T-helper 1 cell (primary cell): ENCODE data around the gene CERK.
A peak's percentile ranks its signal among the peaks of the same experiment; 100 is the strongest.

Experiments used
- DNase-seq, 5 donors: peaks; one replicate each; pipeline ENCODE4 v3.0.0-alpha.2; 2012 to 2020

Gene CERK

DNA sequence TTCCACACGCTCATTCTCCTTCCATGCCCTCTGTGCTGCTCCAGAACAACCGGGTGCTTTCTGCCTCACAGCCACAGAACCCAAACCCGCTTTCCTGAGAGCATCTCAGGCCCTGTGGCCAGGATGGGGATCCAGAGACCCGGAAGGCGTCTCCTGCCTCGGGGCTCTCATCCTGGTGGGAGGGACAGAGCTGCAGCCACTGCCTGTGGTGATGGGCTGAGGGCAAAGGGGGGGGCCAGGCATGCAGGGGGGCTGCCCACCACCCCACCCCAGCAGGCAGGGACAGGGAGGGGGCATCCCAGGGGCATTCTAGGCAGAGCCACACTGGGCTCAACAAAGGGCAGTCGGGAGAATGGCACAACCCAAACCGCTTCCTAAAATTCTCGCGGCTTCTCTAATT lies 41.4 kb downstream of the CERK start:
- no peak for DNase-seq

DNA sequence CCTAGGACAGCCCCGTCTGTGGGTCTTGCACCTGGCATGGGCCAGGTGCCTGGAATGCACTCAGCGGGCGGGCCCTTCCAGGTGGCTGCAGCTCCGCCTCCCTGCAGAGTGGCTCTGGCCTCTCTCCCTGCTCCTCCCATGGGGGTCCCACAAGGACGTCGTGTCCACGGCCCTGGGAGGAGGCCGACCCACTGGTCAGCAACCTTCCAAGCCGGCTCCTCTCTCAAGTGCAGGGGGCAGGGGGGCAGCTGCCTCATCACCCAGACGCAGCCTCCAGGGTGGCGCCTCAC lies 41.9 kb downstream of the CERK start:
- no peak for DNase-seq

DNA sequence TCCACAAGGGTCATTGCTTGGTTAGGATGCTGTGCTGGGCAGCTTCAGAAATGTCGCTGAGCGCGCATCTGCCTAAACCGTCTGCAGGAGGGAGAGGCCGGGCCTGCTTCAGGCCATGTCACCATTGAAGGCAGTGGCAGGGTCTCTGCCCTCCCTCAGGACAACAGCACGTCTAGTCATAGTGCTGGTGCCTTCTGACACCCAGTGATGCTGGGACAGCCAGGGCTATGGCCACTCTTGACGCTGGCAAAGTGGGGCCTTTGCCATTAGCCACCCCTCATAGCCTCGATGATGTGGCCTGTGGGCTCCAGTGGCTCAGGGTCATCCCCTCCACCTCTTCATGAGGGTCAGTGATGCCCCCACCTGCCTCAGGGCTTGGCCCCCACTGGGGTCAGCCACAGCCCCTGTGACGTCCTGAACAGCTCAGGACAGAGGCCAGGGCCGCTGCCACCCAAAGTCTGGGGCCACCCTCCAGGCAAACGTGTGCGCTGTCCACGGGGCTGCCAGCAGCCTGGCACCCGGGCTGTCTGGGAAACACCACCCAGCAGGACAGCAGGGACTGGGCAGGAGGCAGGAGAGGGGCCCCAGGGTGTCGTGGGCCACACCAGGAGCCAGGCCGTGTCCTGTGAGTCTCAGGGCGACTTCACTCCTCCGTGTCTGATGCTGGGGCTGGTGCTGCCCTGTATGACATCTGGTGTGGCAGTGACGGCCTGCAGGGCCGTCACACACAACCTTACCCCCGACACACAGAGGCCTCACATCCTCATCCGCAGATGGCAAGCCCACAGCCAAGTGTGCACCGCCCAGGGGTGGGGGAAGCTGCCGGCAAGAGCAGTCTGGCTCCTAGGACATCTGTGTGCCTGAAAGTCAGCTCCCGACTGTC lies 42.5 kb downstream of the CERK start:
- no peak for DNase-seq

- no peak for DNase-seq
Measured at GRCh38 chr22:46694416-46695170, 43.5 kb downstream of the CERK start.

DNA sequence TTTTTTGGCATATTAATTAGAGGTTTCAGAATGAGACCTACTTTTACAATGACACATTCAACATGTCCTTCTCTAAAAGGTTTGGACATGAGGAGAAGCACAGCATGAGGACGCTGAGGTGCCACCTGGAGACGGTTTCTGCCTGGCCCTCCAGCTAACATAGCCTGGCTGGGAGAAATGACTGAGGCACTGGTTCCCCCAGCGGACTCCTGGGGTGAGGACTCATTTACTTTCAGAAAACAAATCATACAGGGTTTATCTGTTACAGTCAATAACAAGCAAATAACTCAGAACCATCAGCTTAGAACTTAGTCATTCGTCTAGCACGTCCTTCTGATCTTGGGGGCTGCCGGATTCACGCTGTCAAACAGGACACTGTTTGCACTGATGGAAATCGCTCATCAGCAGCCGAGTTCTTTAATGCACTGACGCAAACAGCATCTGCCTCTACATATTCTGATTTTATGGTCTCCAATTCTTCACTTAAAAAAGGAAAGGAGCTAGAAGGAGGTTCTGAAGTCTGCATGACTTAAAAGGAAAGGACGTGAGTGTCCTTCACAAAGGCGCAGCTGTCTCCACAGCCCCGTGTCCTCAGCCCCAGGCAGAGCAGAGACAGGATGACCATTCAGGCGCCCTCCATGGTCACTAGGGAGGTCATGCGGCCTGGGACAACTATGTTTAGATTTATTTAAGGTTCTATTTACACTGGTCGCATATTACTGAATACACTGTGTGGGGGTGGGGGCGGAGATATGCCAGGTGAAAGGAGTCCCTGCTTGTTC lies 44.2 kb downstream of the CERK start:
- no peak for DNase-seq

- no peak for DNase-seq
Measured at GRCh38 chr22:46691571-46691970, 46.5 kb downstream of the CERK start.

GRCh38 chr22:46690146-46690545 lies 47.9 kb downstream of the CERK start:
- no peak for DNase-seq

GRCh38 chr22:46688949-46689348 lies 49.1 kb downstream of the CERK start:
- no peak for DNase-seq

DNA sequence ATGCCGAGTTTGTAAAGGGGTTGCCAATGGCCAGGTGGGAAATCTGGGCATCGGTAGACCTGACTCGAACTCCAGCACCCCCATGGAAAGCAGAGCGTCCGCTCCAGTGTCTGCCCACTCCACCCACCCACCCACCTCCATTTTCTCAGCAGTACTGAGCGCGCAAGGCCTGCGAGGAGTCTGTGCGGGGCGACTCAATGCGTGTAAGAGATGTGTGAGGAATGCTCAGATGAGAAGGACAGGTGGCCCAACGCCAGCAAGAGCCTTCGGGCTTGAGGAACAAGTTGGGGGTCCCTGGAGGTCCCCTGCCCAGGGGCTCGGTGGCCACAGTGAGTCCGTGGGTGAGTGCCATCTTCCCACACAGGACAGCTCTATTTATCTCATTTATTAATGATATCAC lies 50.6 kb downstream of the CERK start:
- DNase-seq, result no peak

DNA sequence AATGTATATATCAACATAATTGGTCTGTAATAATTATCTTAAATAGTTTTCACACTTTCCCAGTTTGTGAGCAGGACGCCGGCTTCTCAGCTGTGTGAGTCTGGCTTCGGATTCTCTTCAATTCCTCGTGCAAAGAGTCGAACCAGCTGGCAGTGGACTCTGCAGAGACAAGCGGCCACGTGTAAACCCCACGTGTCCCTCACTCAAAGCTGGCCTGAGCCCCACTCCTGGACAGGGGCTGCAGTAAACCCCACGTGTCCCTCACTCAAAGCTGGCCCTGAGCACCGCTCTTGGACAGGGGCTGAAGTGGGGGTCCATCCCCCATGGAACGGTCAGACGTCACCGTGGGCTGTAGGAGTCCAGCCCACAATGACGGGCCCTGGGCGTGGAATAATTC lies 51.0 kb downstream of the CERK start:
- DNase-seq, result no peak

DNA sequence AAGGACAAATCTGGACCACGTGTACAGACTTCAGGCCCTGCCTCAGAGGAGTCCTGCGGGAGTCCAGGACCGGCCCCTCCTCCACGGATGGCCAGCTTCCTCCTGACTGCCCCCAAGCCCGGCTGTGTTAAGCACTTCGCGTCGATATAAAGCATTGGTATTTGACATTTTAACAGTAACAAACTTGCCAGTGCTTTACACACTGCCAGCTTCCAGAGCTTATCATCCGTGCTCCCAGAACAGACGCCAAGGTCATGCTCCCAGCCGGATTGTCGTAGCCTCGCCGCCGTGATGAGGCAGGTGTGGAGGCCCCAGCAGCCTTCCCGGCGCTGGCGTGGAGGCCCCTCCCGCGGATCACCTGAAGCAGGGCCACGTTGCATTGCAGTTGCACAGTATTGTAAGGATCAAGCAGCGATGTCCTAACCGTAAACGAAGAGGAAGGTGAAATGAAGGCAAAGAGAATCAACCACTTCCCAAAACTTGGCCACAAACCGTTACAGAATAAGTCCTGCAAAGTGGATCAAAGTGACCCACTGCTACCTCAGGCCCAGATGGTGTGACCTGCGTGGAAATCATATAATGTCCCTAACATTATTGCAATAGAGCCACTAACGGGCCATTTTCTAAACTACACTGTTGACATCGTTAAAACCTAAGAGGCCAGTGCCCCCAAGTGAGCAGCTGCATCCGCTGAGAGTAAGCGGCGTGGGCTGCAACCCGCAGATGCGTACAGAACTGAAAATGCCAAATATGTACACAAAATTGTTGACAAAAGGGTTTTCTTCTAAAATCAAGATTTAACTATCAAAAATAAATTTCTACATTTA lies 51.6 kb downstream of the CERK start:
- no peak for DNase-seq

DNA sequence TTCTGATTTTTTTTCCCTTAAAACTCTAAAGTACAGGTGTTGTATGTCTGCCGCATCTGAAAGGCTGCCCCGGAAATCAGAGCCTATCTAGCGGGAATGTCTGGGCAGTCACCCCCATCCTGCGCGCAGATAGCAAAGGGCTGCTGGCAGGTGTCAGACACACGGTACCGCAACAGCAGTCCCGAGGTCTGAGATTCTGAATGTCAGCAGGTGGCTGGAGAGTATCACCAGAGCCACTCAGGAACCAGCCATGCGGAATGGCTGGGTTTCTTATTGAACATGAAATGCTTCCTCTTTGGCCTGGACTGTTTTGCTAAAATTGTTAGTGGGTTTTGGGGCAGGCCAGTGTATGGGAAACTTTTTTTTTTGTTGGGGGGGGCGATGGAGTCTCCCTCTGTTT lies 53.3 kb downstream of the CERK start:
- DNase-seq, result no peak

- no peak for DNase-seq
Measured at GRCh38 chr22:46682011-46682731, 55.9 kb downstream of the CERK start.

DNA sequence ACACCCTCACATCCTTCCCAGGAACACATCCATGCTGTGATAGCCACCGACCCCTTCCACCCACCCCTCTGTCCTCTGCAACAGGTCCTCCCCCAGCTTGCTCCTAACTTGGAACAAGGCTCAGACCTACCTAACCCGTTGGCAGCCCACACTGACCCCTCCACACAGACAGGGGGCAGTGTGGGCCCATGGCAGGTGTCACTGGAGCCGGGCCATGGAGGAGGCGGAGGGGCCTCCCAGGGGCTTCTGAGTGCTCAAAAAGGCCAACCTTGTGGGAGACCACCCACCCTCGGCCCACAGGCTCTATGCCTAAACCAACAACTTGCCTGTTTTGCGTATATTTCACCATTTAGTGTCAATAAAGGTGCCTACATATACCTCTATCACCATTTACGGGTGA lies 57.0 kb downstream of the CERK start:
- peak in 1 of 5 donors; percentile 35 for DNase-seq

- DNase-seq, result no peak
Measured at GRCh38 chr22:46679706-46680269, 58.3 kb downstream of the CERK start.

- no peak for DNase-seq
Measured at GRCh38 chr22:46678785-46679700, 59.0 kb downstream of the CERK start.

DNA sequence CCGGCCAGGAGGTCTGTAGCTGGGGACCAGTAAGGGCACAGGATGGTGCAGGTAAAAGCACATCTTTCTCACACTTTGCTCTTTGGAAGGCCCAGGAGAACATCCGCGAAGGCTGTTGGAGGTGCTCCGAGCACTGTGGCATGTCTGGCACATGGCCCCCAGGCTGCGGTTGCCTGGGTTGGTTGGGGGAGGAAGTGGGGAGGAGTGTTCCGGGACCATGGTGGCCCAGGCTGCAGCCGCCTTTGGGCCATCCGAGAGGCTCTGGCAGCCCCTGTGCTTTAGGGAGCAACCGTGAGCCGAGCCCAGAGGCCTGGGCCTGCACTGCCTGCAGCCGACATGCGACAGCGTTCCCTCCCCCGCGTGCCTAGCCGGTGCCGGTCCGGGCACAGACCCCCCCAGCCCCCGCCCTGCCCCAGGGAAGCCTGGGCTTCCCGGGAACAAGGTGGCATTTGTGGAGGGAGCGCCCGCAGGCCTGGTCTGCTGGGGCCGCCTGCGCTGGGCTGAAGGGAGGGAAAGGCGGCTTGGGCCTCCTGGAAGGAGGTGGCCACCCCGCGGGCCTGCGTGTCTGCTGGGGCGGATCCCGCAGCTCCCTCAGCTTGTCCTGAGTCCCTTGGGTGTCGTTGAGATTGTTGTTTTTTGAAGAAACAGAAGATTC lies 59.9 kb downstream of the CERK start:
- no peak for DNase-seq

- DNase-seq, result no peak
Measured at GRCh38 chr22:46677323-46678002, 60.6 kb downstream of the CERK start.

DNA sequence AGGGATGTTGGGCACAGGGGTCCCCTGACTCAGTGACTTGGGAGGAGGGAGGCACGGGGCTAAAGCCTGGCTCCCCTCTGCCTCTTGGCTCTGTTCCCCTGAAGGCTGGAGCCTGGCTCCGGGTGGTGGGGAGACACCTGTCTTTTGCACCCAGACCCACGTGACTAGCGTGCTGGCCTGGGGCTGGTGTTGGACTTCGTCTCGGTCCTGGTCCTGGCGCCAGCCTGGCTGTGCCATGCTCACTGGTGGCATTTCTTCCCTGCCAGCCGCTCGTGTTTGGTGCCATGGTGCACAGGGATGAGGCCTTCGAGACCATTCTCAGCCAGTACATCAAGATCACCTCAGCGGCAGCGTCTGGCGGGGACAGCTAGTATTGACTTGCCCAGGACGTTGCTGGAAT lies 61.2 kb downstream of the CERK start:
- no peak for DNase-seq
